Suprapubic skin (tissue), 3 donors: ENCODE measurements around the gene TMEM98.

ENCODE experiments used
- POLR2AphosphoS5 ChIP-seq, 3 donors: sonication (generic); formaldehyde crosslinking; IDR thresholded peaks; one replicate each; pipeline ENCODE4 v1.6.1; 2017; ENCODE audit warnings: antibody characterized with exemption in 3 of 3
- TF ChIP-seq, protein P1 (sequence below), 2 donors: fragments of 200-600 bp in 1 of 2; fragments of 450-650 bp in 1 of 2; sonication (generic) in 1 of 2; IDR thresholded peaks; one replicate each; pipeline ENCODE4 v1.5.1; 2016 to 2019; ENCODE audit warnings: antibody characterized with exemption in 2 of 2, mild to moderate bottlenecking in 1 of 2, moderate library complexity in 1 of 2

DNA sequence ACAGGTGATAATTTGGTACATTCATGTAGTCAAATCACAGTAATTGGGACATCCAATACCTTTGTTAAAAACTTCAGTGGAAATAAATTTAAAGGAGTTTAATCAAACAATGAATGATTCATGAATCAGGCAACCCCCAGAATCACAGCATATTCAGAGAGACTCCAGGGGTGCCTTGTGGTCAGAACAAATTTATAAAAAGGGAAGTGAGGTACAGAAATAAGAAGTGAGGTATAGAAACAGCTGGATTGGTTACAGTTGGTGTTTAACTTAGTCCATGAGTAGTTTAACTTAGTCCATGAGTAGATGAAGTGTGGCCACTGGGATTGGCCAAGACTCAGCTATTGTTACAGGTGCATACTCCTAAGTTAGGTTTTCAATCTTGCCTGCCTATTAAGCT is 25.1 kb downstream of the TMEM98 start:
- TF ChIP-seq, protein P1, sequence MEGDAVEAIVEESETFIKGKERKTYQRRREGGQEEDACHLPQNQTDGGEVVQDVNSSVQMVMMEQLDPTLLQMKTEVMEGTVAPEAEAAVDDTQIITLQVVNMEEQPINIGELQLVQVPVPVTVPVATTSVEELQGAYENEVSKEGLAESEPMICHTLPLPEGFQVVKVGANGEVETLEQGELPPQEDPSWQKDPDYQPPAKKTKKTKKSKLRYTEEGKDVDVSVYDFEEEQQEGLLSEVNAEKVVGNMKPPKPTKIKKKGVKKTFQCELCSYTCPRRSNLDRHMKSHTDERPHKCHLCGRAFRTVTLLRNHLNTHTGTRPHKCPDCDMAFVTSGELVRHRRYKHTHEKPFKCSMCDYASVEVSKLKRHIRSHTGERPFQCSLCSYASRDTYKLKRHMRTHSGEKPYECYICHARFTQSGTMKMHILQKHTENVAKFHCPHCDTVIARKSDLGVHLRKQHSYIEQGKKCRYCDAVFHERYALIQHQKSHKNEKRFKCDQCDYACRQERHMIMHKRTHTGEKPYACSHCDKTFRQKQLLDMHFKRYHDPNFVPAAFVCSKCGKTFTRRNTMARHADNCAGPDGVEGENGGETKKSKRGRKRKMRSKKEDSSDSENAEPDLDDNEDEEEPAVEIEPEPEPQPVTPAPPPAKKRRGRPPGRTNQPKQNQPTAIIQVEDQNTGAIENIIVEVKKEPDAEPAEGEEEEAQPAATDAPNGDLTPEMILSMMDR (IDR thresholded peaks at IDR 0.05) = no peak
- TF ChIP-seq POLR2AphosphoS5 (IDR thresholded peaks at IDR 0.05) = no peak
